RWPE1 (cell line): ENCODE results near the gene HPSE.

Experiments used
- CTCF ChIA-PET: fragments of 350-600 bp; sonication (Branson Sonifier 250); formaldehyde crosslinking; extraction: SDS; loops from one replicate; lab custom pipeline; 2021; lab: Yijun Ruan, JAX
- POLR2A ChIA-PET: fragments of 400-600 bp; formaldehyde crosslinking; extraction: SDS; loops from one replicate; lab custom pipeline; 2020; ENCODE audit warnings: antibody characterized with exemption; ENCODE audit not compliant: low non-redundant PET; lab: Yijun Ruan, JAX
- DNase-seq: peaks from one replicate; pipeline ENCODE4 v3.0.0; 2012; ENCODE audit warnings: low spot score
- H3K27ac ChIP-seq: fragments of 450-650 bp; 2 replicates; pipeline ENCODE4 v1.5.1; 2017
- CTCF ChIP-seq: fragments of 450-650 bp; conservative IDR thresholded peaks from 2 replicates; pipeline ENCODE4 v1.5.1; 2017; ENCODE audit warnings: low read depth, mild to moderate bottlenecking

Gene HPSE

GRCh38 chr4:83266689-83267088, 68.0 kb downstream of the HPSE start:
- no peak for DNase-seq
- ChIA-PET CTCF (interaction anchor here (0.6 to 0.7 kb wide), 4 partner anchors 16 to 404 kb away, joined by 3 to 6 read pairs (median 4); no protein-coding TSS in a partner anchor), POLR2A (no interaction called here)
- no peak for TF ChIP-seq CTCF
- H3K27ac ChIP-seq, result peak overlapping the region; percentile 88

GRCh38 chr4:83263106-83263505, 71.5 kb downstream of the HPSE start:
- CTCF ChIA-PET, result no interaction called here

GRCh38 chr4:83262682-83263081, 72.0 kb downstream of the HPSE start:
- TF ChIP-seq CTCF, result no peak
- POLR2A ChIA-PET, result no interaction called here
- CTCF ChIA-PET, result interaction anchor here (0.6 kb wide), 1 partner anchor 11 kb away, joined by 3 read pairs; no protein-coding TSS in a partner anchor
- no peak for DNase-seq
- no peak overlapping the region for H3K27ac ChIP-seq

More at GRCh38 chr4:83263106-83263505, 71.5 kb downstream of the HPSE start:
- TF ChIP-seq CTCF, result no peak
- no peak for DNase-seq
- H3K27ac ChIP-seq, result no peak overlapping the region
- POLR2A ChIA-PET, result no interaction called here

- ChIA-PET CTCF (interaction anchor here (0.6 to 2.6 kb wide), 6 partner anchors 75 to 207 kb away, joined by 3 to 20 read pairs (median 4); no protein-coding TSS in a partner anchor), POLR2A (no interaction called here)
- DNase-seq, result no peak
- H3K27ac ChIP-seq, result no peak overlapping the region; the same call in 1 of the 2 replicates
- TF ChIP-seq CTCF, result no peak
Measured at GRCh38 chr4:83261307-83261706, 73.3 kb downstream of the HPSE start.

GRCh38 chr4:83259586-83259985, 75.1 kb downstream of the HPSE start:
- POLR2A ChIA-PET, result no interaction called here
- CTCF ChIA-PET, result interaction anchor here (2.6 kb wide), 1 partner anchor 185 kb away, joined by 20 read pairs; no protein-coding TSS in a partner anchor
- DNase-seq, result no peak
- TF ChIP-seq CTCF, result no peak
- no peak overlapping the region for H3K27ac ChIP-seq

GRCh38 chr4:83258461-83258860, 76.2 kb downstream of the HPSE start:
- no peak overlapping the region for H3K27ac ChIP-seq
- ChIA-PET CTCF (no interaction called here), POLR2A (no interaction called here)
- TF ChIP-seq CTCF, result no peak
- DNase-seq, result no peak
